ENCODE results near the gene OSBPL10.

DNA sequence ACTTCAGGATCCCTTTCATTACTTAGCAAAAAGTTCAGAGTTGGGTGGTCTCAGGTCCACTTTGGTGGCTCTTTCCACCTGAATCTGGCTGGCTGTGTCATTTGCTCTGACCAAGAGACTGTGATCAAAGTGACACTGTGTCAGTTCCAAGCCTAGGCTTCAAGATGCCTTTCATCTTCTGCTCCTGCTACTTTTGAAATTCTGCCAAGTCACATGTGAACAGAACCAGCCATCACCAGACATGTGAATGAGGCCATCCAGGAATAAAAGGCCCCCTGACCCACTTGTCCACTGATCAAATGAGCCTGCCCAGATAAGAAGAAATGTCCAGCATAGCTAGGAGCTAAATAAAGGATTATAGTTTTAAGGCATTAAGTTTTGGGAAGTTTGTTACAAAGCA, 132.2 kb downstream of the OSBPL10 start:
- TF ChIP-seq, protein P1, sequence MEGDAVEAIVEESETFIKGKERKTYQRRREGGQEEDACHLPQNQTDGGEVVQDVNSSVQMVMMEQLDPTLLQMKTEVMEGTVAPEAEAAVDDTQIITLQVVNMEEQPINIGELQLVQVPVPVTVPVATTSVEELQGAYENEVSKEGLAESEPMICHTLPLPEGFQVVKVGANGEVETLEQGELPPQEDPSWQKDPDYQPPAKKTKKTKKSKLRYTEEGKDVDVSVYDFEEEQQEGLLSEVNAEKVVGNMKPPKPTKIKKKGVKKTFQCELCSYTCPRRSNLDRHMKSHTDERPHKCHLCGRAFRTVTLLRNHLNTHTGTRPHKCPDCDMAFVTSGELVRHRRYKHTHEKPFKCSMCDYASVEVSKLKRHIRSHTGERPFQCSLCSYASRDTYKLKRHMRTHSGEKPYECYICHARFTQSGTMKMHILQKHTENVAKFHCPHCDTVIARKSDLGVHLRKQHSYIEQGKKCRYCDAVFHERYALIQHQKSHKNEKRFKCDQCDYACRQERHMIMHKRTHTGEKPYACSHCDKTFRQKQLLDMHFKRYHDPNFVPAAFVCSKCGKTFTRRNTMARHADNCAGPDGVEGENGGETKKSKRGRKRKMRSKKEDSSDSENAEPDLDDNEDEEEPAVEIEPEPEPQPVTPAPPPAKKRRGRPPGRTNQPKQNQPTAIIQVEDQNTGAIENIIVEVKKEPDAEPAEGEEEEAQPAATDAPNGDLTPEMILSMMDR (IDR thresholded peaks at IDR 0.05): no peak
- TF ChIP-seq POLR2A (IDR thresholded peaks at IDR 0.05): no peak

Data from lower leg skin (tissue), 3 donors.